ENCODE results near the gene SNRNP70.
A peak's percentile ranks its signal among the peaks of the same experiment; 100 is the strongest.

SNRNP70 gene

GRCh38 chr19:49129238-49129583, 44.0 kb downstream of the SNRNP70 start:
- Histone ChIP-seq H2AFZ (no peak overlapping the region), H3K4me1 (peaks cover 2% of the 10 kb centered on the region), H3K9ac (no peak overlapping the region), H3K27ac (no peak overlapping the region), H3K4me3 (ENCODE audit: low read depth, low read length) (no peak overlapping the region), H3K27me3 (ENCODE audit: control insufficient read depth, insufficient read depth, low read length) (no peaks in the 10 kb centered on the region), H3K9me3 (ENCODE audit: control insufficient read depth, low read length) (no peaks in the 10 kb centered on the region), H3K36me3 (ENCODE audit: control insufficient read depth, insufficient read depth, low read length) (no peaks in the 10 kb centered on the region), H3K4me2 (ENCODE audit: low read length) (no peak overlapping the region), H3K79me2 (peaks cover 2% of the 10 kb centered on the region)
- no peak for TF ChIP-seq CTCF (IDR thresholded peaks at IDR 0.05)

GRCh38 chr19:49130325-49130724, 45.1 kb downstream of the SNRNP70 start:
- Histone ChIP-seq H3K4me2 (ENCODE audit: low read length) (no peak overlapping the region), H3K36me3 (ENCODE audit: control insufficient read depth, insufficient read depth, low read length) (no peaks in the 10 kb centered on the region), H3K4me3 (ENCODE audit: low read depth, low read length) (no peak overlapping the region), H3K27ac (no peak overlapping the region), H3K9ac (no peak overlapping the region), H3K79me2 (peaks cover 2% of the 10 kb centered on the region), H2AFZ (no peak overlapping the region), H3K27me3 (ENCODE audit: control insufficient read depth, insufficient read depth, low read length) (no peaks in the 10 kb centered on the region), H3K9me3 (ENCODE audit: control insufficient read depth, low read length) (no peaks in the 10 kb centered on the region), H3K4me1 (peaks cover 2% of the 10 kb centered on the region)
- TF ChIP-seq CTCF (IDR thresholded peaks at IDR 0.05): no peak

- Histone ChIP-seq H3K27me3 (ENCODE audit: control insufficient read depth, insufficient read depth, low read length) (no peaks in the 10 kb centered on the region), H3K4me1 (no peaks in the 10 kb centered on the region), H3K79me2 (no peaks in the 10 kb centered on the region), H3K27ac (no peak overlapping the region), H3K9me3 (ENCODE audit: control insufficient read depth, low read length) (no peaks in the 10 kb centered on the region), H3K36me3 (ENCODE audit: control insufficient read depth, insufficient read depth, low read length) (no peaks in the 10 kb centered on the region), H2AFZ (no peak overlapping the region), H3K4me2 (ENCODE audit: low read length) (no peak overlapping the region), H3K9ac (no peak overlapping the region), H3K4me3 (ENCODE audit: low read depth, low read length) (no peak overlapping the region)
- TF ChIP-seq CTCF (IDR thresholded peaks at IDR 0.05): no peak
Measured at GRCh38 chr19:49132974-49133609, 47.8 kb downstream of the SNRNP70 start.

GRCh38 chr19:49133621-49134454, 48.6 kb downstream of the SNRNP70 start:
- no peak overlapping the region for H3K4me2 ChIP-seq (ENCODE audit: low read length)
- no peaks in the 10 kb centered on the region for H3K36me3 ChIP-seq (ENCODE audit: control insufficient read depth, insufficient read depth, low read length)
- H3K4me3 ChIP-seq (ENCODE audit: low read depth, low read length): no peak overlapping the region
- H2AFZ ChIP-seq: peak overlapping the region; percentile 3
- H3K4me1 ChIP-seq: no peaks in the 10 kb centered on the region
- TF ChIP-seq CTCF (IDR thresholded peaks at IDR 0.05): no peak
- H3K9me3 ChIP-seq (ENCODE audit: control insufficient read depth, low read length): no peaks in the 10 kb centered on the region
- H3K27me3 ChIP-seq (ENCODE audit: control insufficient read depth, insufficient read depth, low read length): no peaks in the 10 kb centered on the region
- H3K27ac ChIP-seq: no peak overlapping the region
- no peak overlapping the region for H3K9ac ChIP-seq
- no peaks in the 10 kb centered on the region for H3K79me2 ChIP-seq

All from parathyroid adenoma (tissue), 2 donors.